SK-N-SH treated with all-trans-retinoic acid at 6 μM for 48 hours (cell line): Measurements from ENCODE around the gene HTT.

Experiments
- ATAC-seq: fragments of 200-7000 bp; cut with Tn5 transposase; 3 replicates; pipeline ENCODE4 v1.9.1; 2020; ENCODE audit warnings: mild to moderate bottlenecking, moderate library complexity
- ARNTL ChIP-seq: fragments of 450-650 bp; formaldehyde crosslinking; IDR thresholded peaks from 2 replicates; pipeline ENCODE4 v1.5.0; 2020; ENCODE audit warnings: low read depth, mild to moderate bottlenecking, moderate library complexity, borderline replicate concordance
- BACH2 ChIP-seq: fragments of 250-450 bp; sonication (Bioruptor Pico); IDR thresholded peaks from 2 replicates; pipeline ENCODE4 v1.9.0; 2021; ENCODE audit warnings: mild to moderate bottlenecking, borderline replicate concordance
- CSRNP3 ChIP-seq: fragments of 250-450 bp; sonication (Bioruptor Pico); IDR thresholded peaks from 2 replicates; pipeline ENCODE4 v1.5.1; 2021; ENCODE audit warnings: mild to moderate bottlenecking, moderate library complexity
- ESRRG ChIP-seq: fragments of 250-450 bp; sonication (Bioruptor Pico); IDR thresholded peaks from 2 replicates; pipeline ENCODE4 v1.6.1; 2021; ENCODE audit warnings: mild to moderate bottlenecking
- GLIS3 ChIP-seq: fragments of 250-450 bp; sonication (Bioruptor Pico); IDR thresholded peaks from 2 replicates; pipeline ENCODE4 v1.5.0; 2020; ENCODE audit warnings: mild to moderate bottlenecking, moderate library complexity
- OSR1 ChIP-seq: fragments of 250-450 bp; sonication (Bioruptor Pico); IDR thresholded peaks from 2 replicates; pipeline ENCODE4 v1.8.0; 2022; ENCODE audit warnings: moderate library complexity, mild to moderate bottlenecking, inconsistent platforms
- PATZ1 ChIP-seq: fragments of 250-450 bp; sonication (Bioruptor Pico); IDR thresholded peaks from 2 replicates; pipeline ENCODE4 v1.8.0; 2020; ENCODE audit warnings: mild to moderate bottlenecking, moderate library complexity, borderline replicate concordance
- PPARA ChIP-seq: fragments of 250-450 bp; sonication (Bioruptor Pico); IDR thresholded peaks from 2 replicates; pipeline ENCODE4 v1.5.0; 2020; ENCODE audit warnings: mild to moderate bottlenecking, borderline replicate concordance
- RARB ChIP-seq: fragments of 250-450 bp; sonication (Bioruptor Pico); IDR thresholded peaks from 2 replicates; pipeline ENCODE4 v1.8.0; 2021; ENCODE audit warnings: mild to moderate bottlenecking, moderate library complexity
- SNAI2 ChIP-seq: fragments of 250-450 bp; sonication (Bioruptor Pico); IDR thresholded peaks from 2 replicates; pipeline ENCODE4 v1.5.0; 2020; ENCODE audit warnings: mild to moderate bottlenecking, moderate library complexity
- TCF4 ChIP-seq: fragments of 250-450 bp; sonication (Bioruptor Pico); IDR thresholded peaks from 2 replicates; pipeline ENCODE4 v1.8.0; 2021; ENCODE audit warnings: mild to moderate bottlenecking, moderate library complexity, borderline replicate concordance
- TOX ChIP-seq: fragments of 250-450 bp; sonication (Bioruptor Pico); IDR thresholded peaks from 2 replicates; pipeline ENCODE4 v1.8.0; 2021; ENCODE audit warnings: mild to moderate bottlenecking, moderate library complexity, borderline replicate concordance
- TSHZ2 ChIP-seq: fragments of 250-450 bp; sonication (Bioruptor Pico); IDR thresholded peaks from 2 replicates; pipeline ENCODE4 v1.5.0; 2020; ENCODE audit warnings: mild to moderate bottlenecking, moderate library complexity
- ZC3H10 ChIP-seq: fragments of 250-450 bp; sonication (Bioruptor Pico); IDR thresholded peaks from 2 replicates; pipeline ENCODE4 v1.5.1; 2021; ENCODE audit warnings: mild to moderate bottlenecking, moderate library complexity
- ZFP3 ChIP-seq: fragments of 250-450 bp; sonication (Bioruptor Pico); IDR thresholded peaks from 2 replicates; pipeline ENCODE4 v1.5.0; 2020; ENCODE audit warnings: mild to moderate bottlenecking, moderate library complexity
- ZFP30 ChIP-seq: fragments of 450-650 bp; formaldehyde crosslinking; IDR thresholded peaks from 2 replicates; pipeline ENCODE4 v1.5.0; 2022; ENCODE audit warnings: mild to moderate bottlenecking, moderate library complexity
- ZNF565 ChIP-seq: fragments of 450-650 bp; formaldehyde crosslinking; conservative IDR thresholded peaks from 2 replicates; pipeline ENCODE4 v1.5.0; 2020; ENCODE audit warnings: low read depth, mild to moderate bottlenecking, moderate library complexity
- ZNF70 ChIP-seq: fragments of 450-650 bp; formaldehyde crosslinking; IDR thresholded peaks from 2 replicates; pipeline ENCODE4 v1.5.0; 2020; ENCODE audit warnings: mild to moderate bottlenecking, moderate library complexity
- ZNF8 ChIP-seq: fragments of 450-650 bp; formaldehyde crosslinking; IDR thresholded peaks from 2 replicates; pipeline ENCODE4 v1.5.0; 2020; ENCODE audit warnings: mild to moderate bottlenecking, moderate library complexity
- TF ChIP-seq, protein P1 (sequence below): fragments of 250-450 bp; sonication (Bioruptor Pico); IDR thresholded peaks from 2 replicates; pipeline ENCODE4 v1.8.0; 2021; ENCODE audit warnings: low read depth, mild to moderate bottlenecking, moderate library complexity, borderline replicate concordance

The HTT gene

DNA sequence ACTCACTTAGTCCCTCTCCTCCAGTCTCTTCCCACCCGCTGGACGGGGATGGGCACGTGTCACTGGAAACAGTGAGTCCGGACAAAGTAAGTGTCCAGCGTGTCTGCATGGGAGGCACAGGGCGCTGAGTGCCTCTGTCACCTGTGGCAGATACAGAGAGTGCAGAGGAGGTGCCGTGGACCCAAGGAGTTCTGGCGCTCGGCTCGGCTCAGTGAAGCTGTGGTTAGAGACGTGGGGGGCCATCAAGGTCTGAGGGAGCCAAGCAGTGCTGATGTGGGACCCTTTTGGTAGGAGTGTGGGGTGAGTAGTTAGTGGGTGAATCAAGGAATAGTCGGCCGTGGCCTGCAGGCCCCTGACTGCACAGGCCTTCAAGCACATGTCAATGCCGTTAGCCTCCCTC is 134.3 kb downstream of the HTT start:
- no peak for ATAC-seq

GRCh38 chr4:3209551-3210325 is 135.3 kb downstream of the HTT start:
- TF ChIP-seq SNAI2 (no peak), ESRRG (CRISPR knock-in tag) (no peak), ZNF8 (CRISPR knock-in tag) (no peak), CSRNP3 (CRISPR knock-in tag) (no peak), PPARA (CRISPR knock-in tag) (no peak), ZFP30 (CRISPR knock-in tag) (no peak), PATZ1 (CRISPR knock-in tag) (no peak), ARNTL (CRISPR knock-in tag) (no peak), ZC3H10 (no peak), TSHZ2 (no peak), OSR1 (CRISPR knock-in tag) (no peak), TCF4 (CRISPR knock-in tag) (no peak), BACH2 (no peak), ZNF565 (CRISPR knock-in tag) (no peak)
- TF ChIP-seq, protein P1, sequence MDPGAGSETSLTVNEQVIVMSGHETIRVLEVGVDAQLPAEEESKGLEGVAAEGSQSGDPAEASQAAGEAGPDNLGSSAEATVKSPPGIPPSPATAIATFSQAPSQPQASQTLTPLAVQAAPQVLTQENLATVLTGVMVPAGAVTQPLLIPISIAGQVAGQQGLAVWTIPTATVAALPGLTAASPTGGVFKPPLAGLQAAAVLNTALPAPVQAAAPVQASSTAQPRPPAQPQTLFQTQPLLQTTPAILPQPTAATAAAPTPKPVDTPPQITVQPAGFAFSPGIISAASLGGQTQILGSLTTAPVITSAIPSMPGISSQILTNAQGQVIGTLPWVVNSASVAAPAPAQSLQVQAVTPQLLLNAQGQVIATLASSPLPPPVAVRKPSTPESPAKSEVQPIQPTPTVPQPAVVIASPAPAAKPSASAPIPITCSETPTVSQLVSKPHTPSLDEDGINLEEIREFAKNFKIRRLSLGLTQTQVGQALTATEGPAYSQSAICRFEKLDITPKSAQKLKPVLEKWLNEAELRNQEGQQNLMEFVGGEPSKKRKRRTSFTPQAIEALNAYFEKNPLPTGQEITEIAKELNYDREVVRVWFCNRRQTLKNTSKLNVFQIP (CRISPR knock-in tag) = no peak
- ATAC-seq = no peak

More for the DNA sequence above, 134.3 kb downstream of the HTT start:
- TF ChIP-seq ZC3H10 (no peak), PPARA (CRISPR knock-in tag) (no peak)

- no peak for ATAC-seq
- TF ChIP-seq ZFP30 (CRISPR knock-in tag) (no peak), TOX (no peak), ZNF565 (CRISPR knock-in tag) (no peak), ESRRG (CRISPR knock-in tag) (no peak), ZFP3 (no peak), ZNF70 (CRISPR knock-in tag) (no peak), ZNF8 (CRISPR knock-in tag) (no peak), GLIS3 (no peak), ZC3H10 (no peak)
- TF ChIP-seq, all 23 proteins: peak for 0
Measured at GRCh38 chr4:3210467-3210866, 136.0 kb downstream of the HTT start.

DNA sequence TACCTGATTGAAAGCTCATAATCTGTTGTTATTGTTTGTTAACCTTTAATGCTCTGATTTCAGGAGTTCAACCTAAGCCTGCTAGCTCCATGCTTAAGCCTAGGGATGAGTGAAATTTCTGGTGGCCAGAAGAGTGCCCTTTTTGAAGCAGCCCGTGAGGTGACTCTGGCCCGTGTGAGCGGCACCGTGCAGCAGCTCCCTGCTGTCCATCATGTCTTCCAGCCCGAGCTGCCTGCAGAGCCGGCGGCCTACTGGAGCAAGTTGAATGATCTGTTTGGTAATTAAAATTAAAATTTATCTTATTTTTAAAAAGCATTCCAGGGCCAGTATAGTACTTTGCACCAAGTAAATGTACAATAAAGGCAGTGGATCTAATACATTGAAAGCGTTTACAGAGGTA is 137.4 kb downstream of the HTT start:
- no peak for ATAC-seq
- TF ChIP-seq OSR1 (CRISPR knock-in tag) (no peak), RARB (CRISPR knock-in tag) (no peak), BACH2 (no peak), ESRRG (CRISPR knock-in tag) (no peak), ZFP30 (CRISPR knock-in tag) (no peak), PATZ1 (CRISPR knock-in tag) (no peak), TSHZ2 (no peak), ZNF565 (CRISPR knock-in tag) (no peak), ARNTL (CRISPR knock-in tag) (no peak), CSRNP3 (CRISPR knock-in tag) (no peak), TCF4 (CRISPR knock-in tag) (no peak)
